ENCODE measurements around the gene DES.

DES gene

GRCh38 chr2:219461047-219461514, 42.9 kb downstream of the DES start:
- Mint-ChIP-seq H3K27me3 (no peaks in the 10 kb centered on the region), H3K4me1 (ENCODE audit: low read depth) (peaks cover 12% of the 10 kb centered on the region), H3K27ac (no peak overlapping the region), H3K9me3 (ENCODE audit: low read depth) (no peaks in the 10 kb centered on the region), H3K4me3 (no peak overlapping the region), H3K36me3 (peaks cover 2% of the 10 kb centered on the region)

GRCh38 chr2:219461669-219462068, 43.5 kb downstream of the DES start:
- Mint-ChIP-seq H3K4me1 (ENCODE audit: low read depth) (peaks cover 12% of the 10 kb centered on the region), H3K27me3 (no peaks in the 10 kb centered on the region), H3K9me3 (ENCODE audit: low read depth) (no peaks in the 10 kb centered on the region), H3K4me3 (no peak overlapping the region), H3K27ac (no peak overlapping the region), H3K36me3 (peaks cover 2% of the 10 kb centered on the region)

- Mint-ChIP-seq H3K4me1 (ENCODE audit: low read depth) (peaks cover 12% of the 10 kb centered on the region), H3K27me3 (no peaks in the 10 kb centered on the region), H3K9me3 (ENCODE audit: low read depth) (no peaks in the 10 kb centered on the region), H3K4me3 (no peak overlapping the region), H3K36me3 (peaks cover 2% of the 10 kb centered on the region), H3K27ac (no peak overlapping the region)
These were observed 44.2 kb downstream of the DES start for GRCh38 chr2:219462349-219462748.

GRCh38 chr2:219464286-219465032, 46.3 kb downstream of the DES start:
- no peaks in the 10 kb centered on the region for H3K27me3 Mint-ChIP-seq
- H3K27ac Mint-ChIP-seq, result no peak overlapping the region
- peaks cover 3% of the 10 kb centered on the region for H3K4me1 Mint-ChIP-seq (ENCODE audit: low read depth)
- H3K9me3 Mint-ChIP-seq (ENCODE audit: low read depth), result no peaks in the 10 kb centered on the region
- no peak overlapping the region for H3K4me3 Mint-ChIP-seq
- peaks cover 2% of the 10 kb centered on the region for H3K36me3 Mint-ChIP-seq

- no peak overlapping the region for H3K4me3 Mint-ChIP-seq
These were observed 47.7 kb downstream of the DES start for GRCh38 chr2:219465659-219466561.

GRCh38 chr2:219466816-219467735, 48.9 kb downstream of the DES start:
- Mint-ChIP-seq H3K4me1 (ENCODE audit: low read depth) (no peaks in the 10 kb centered on the region), H3K36me3 (peaks cover 7% of the 10 kb centered on the region), H3K27ac (no peak overlapping the region), H3K4me3 (no peak overlapping the region), H3K9me3 (ENCODE audit: low read depth) (no peaks in the 10 kb centered on the region), H3K27me3 (no peaks in the 10 kb centered on the region)

More at GRCh38 chr2:219465659-219466561, 47.7 kb downstream of the DES start:
- Mint-ChIP-seq H3K4me1 (ENCODE audit: low read depth) (no peaks in the 10 kb centered on the region), H3K9me3 (ENCODE audit: low read depth) (no peaks in the 10 kb centered on the region), H3K36me3 (peaks cover 3% of the 10 kb centered on the region), H3K27ac (no peak overlapping the region), H3K27me3 (no peaks in the 10 kb centered on the region)

- H3K36me3 Mint-ChIP-seq, result peaks cover 7% of the 10 kb centered on the region
- H3K9me3 Mint-ChIP-seq (ENCODE audit: low read depth), result no peaks in the 10 kb centered on the region
- H3K4me1 Mint-ChIP-seq (ENCODE audit: low read depth), result no peaks in the 10 kb centered on the region
- H3K27me3 Mint-ChIP-seq, result no peaks in the 10 kb centered on the region
- H3K27ac Mint-ChIP-seq, result no peak overlapping the region
- H3K4me3 Mint-ChIP-seq, result no peak overlapping the region
These were observed 49.5 kb downstream of the DES start for GRCh38 chr2:219467736-219468075.

- no peak overlapping the region for H3K4me3 Mint-ChIP-seq
- H3K4me1 Mint-ChIP-seq (ENCODE audit: low read depth), result no peaks in the 10 kb centered on the region
- no peak overlapping the region for H3K27ac Mint-ChIP-seq
- H3K27me3 Mint-ChIP-seq, result no peaks in the 10 kb centered on the region
- H3K9me3 Mint-ChIP-seq (ENCODE audit: low read depth), result no peaks in the 10 kb centered on the region
- H3K36me3 Mint-ChIP-seq, result peaks cover 7% of the 10 kb centered on the region
These were observed 50.4 kb downstream of the DES start for GRCh38 chr2:219468410-219469185.

GRCh38 chr2:219469186-219469724, 51.1 kb downstream of the DES start:
- no peaks in the 10 kb centered on the region for H3K9me3 Mint-ChIP-seq (ENCODE audit: low read depth)
- H3K27ac Mint-ChIP-seq, result no peak overlapping the region
- H3K4me1 Mint-ChIP-seq (ENCODE audit: low read depth), result no peaks in the 10 kb centered on the region
- no peak overlapping the region for H3K4me3 Mint-ChIP-seq
- H3K36me3 Mint-ChIP-seq, result peaks cover 9% of the 10 kb centered on the region
- H3K27me3 Mint-ChIP-seq, result no peaks in the 10 kb centered on the region

GRCh38 chr2:219470429-219470828, 52.3 kb downstream of the DES start:
- Mint-ChIP-seq H3K36me3 (peaks cover 7% of the 10 kb centered on the region), H3K4me3 (no peak overlapping the region), H3K27ac (no peak overlapping the region), H3K9me3 (ENCODE audit: low read depth) (no peaks in the 10 kb centered on the region), H3K27me3 (no peaks in the 10 kb centered on the region), H3K4me1 (ENCODE audit: low read depth) (no peaks in the 10 kb centered on the region)

GRCh38 chr2:219471476-219472371, 53.5 kb downstream of the DES start:
- no peak overlapping the region for H3K4me3 Mint-ChIP-seq
- H3K4me1 Mint-ChIP-seq (ENCODE audit: low read depth), result peaks cover 3% of the 10 kb centered on the region
- H3K36me3 Mint-ChIP-seq, result peaks cover 7% of the 10 kb centered on the region
- no peak overlapping the region for H3K27ac Mint-ChIP-seq
- H3K27me3 Mint-ChIP-seq, result no peaks in the 10 kb centered on the region
- H3K9me3 Mint-ChIP-seq (ENCODE audit: low read depth), result no peaks in the 10 kb centered on the region

- H3K36me3 Mint-ChIP-seq, result peaks cover 7% of the 10 kb centered on the region
- H3K27me3 Mint-ChIP-seq, result no peaks in the 10 kb centered on the region
- no peak overlapping the region for H3K27ac Mint-ChIP-seq
- H3K4me3 Mint-ChIP-seq, result no peak overlapping the region
- H3K9me3 Mint-ChIP-seq (ENCODE audit: low read depth), result no peaks in the 10 kb centered on the region
- H3K4me1 Mint-ChIP-seq (ENCODE audit: low read depth), result peaks cover 3% of the 10 kb centered on the region
These were observed 54.5 kb downstream of the DES start for GRCh38 chr2:219472629-219473187.

GRCh38 chr2:219473511-219473910, 55.3 kb downstream of the DES start:
- Mint-ChIP-seq H3K27me3 (no peaks in the 10 kb centered on the region), H3K36me3 (peaks cover 7% of the 10 kb centered on the region), H3K9me3 (ENCODE audit: low read depth) (no peaks in the 10 kb centered on the region), H3K4me1 (ENCODE audit: low read depth) (peaks cover 3% of the 10 kb centered on the region), H3K27ac (no peak overlapping the region), H3K4me3 (no peak overlapping the region)
